Inflammatory macrophage treated with lipopolysaccharide for 4 hours (primary cell): ENCODE measurements around the gene KCNQ1OT1.
A peak's percentile ranks its signal among the peaks of the same experiment; 100 is the strongest.

Experiments
- DNase-seq: peaks from one replicate; pipeline ENCODE4 v3.0.0-alpha.2; 2020

The KCNQ1OT1 gene

GRCh38 chr11:2701230-2701629 lies 1.4 kb upstream of the KCNQ1OT1 start:
- DNase-seq = no peak

- DNase-seq = peak; percentile 48
These were observed 819 bp upstream of the KCNQ1OT1 start for GRCh38 chr11:2700415-2701211.

GRCh38 chr11:2699185-2699530 lies 636 bp downstream of the KCNQ1OT1 start:
- DNase-seq = peak; percentile 5

GRCh38 chr11:2698386-2699184 lies 1.2 kb downstream of the KCNQ1OT1 start:
- DNase-seq = no peak

GRCh38 chr11:2697866-2698265 lies 1.9 kb downstream of the KCNQ1OT1 start:
- DNase-seq = no peak

GRCh38 chr11:2696455-2696854 lies 3.3 kb downstream of the KCNQ1OT1 start:
- DNase-seq = no peak

GRCh38 chr11:2694995-2695939 lies 4.5 kb downstream of the KCNQ1OT1 start:
- DNase-seq = no peak

GRCh38 chr11:2694495-2694894 lies 5.3 kb downstream of the KCNQ1OT1 start:
- no peak for DNase-seq

GRCh38 chr11:2693271-2694261 lies 6.2 kb downstream of the KCNQ1OT1 start:
- no peak for DNase-seq

GRCh38 chr11:2691991-2692875 lies 7.6 kb downstream of the KCNQ1OT1 start:
- DNase-seq = no peak

GRCh38 chr11:2691355-2691761 lies 8.4 kb downstream of the KCNQ1OT1 start:
- no peak for DNase-seq

- no peak for DNase-seq
These were observed 9.0 kb downstream of the KCNQ1OT1 start for GRCh38 chr11:2690596-2691354.

- DNase-seq = no peak
These were observed 9.9 kb downstream of the KCNQ1OT1 start for GRCh38 chr11:2689651-2690575.

GRCh38 chr11:2688381-2689231 lies 11.2 kb downstream of the KCNQ1OT1 start:
- DNase-seq = no peak

GRCh38 chr11:2687782-2688191 lies 12.0 kb downstream of the KCNQ1OT1 start:
- DNase-seq = no peak

- DNase-seq = no peak
These were observed 12.6 kb downstream of the KCNQ1OT1 start for GRCh38 chr11:2687223-2687530.

GRCh38 chr11:2686360-2687222 lies 13.2 kb downstream of the KCNQ1OT1 start:
- DNase-seq = no peak
